GM12873 (cell line): ENCODE results near the gene TBCCD1.

Experiments used
- CTCF ChIP-seq: IDR thresholded peaks from 2 replicates; pipeline ENCODE4 v1.5.1; 2012; ENCODE audit warnings: low read depth, mild to moderate bottlenecking, moderate library complexity, low read length, control low read depth; ENCODE audit not compliant: insufficient read depth; ENCODE audit errors: missing control alignments

Gene TBCCD1

GRCh38 chr3:186540221-186540834 lies 26.8 kb downstream of the TBCCD1 start:
- peak; percentile 61 for TF ChIP-seq CTCF

- TF ChIP-seq CTCF, result no peak
Observed at GRCh38 chr3:186538779-186539178, 28.4 kb downstream of the TBCCD1 start.

- TF ChIP-seq CTCF, result no peak
Observed at GRCh38 chr3:186536883-186537844, 30.0 kb downstream of the TBCCD1 start.

GRCh38 chr3:186534113-186534669 lies 32.9 kb downstream of the TBCCD1 start:
- no peak for TF ChIP-seq CTCF

- no peak for TF ChIP-seq CTCF
Observed at GRCh38 chr3:186532598-186533072, 34.5 kb downstream of the TBCCD1 start.

GRCh38 chr3:186530415-186530814 lies 36.7 kb downstream of the TBCCD1 start:
- no peak for TF ChIP-seq CTCF
